Measurements from ENCODE around the gene PRSS16.
"Not testable (repeated sequence)": the region's sequence is repeated elsewhere in the genome, so short reads cannot be mapped to it uniquely, and the experiment has no call there.

Gene PRSS16, protein sequence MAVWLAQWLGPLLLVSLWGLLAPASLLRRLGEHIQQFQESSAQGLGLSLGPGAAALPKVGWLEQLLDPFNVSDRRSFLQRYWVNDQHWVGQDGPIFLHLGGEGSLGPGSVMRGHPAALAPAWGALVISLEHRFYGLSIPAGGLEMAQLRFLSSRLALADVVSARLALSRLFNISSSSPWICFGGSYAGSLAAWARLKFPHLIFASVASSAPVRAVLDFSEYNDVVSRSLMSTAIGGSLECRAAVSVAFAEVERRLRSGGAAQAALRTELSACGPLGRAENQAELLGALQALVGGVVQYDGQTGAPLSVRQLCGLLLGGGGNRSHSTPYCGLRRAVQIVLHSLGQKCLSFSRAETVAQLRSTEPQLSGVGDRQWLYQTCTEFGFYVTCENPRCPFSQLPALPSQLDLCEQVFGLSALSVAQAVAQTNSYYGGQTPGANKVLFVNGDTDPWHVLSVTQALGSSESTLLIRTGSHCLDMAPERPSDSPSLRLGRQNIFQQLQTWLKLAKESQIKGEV

DNA sequence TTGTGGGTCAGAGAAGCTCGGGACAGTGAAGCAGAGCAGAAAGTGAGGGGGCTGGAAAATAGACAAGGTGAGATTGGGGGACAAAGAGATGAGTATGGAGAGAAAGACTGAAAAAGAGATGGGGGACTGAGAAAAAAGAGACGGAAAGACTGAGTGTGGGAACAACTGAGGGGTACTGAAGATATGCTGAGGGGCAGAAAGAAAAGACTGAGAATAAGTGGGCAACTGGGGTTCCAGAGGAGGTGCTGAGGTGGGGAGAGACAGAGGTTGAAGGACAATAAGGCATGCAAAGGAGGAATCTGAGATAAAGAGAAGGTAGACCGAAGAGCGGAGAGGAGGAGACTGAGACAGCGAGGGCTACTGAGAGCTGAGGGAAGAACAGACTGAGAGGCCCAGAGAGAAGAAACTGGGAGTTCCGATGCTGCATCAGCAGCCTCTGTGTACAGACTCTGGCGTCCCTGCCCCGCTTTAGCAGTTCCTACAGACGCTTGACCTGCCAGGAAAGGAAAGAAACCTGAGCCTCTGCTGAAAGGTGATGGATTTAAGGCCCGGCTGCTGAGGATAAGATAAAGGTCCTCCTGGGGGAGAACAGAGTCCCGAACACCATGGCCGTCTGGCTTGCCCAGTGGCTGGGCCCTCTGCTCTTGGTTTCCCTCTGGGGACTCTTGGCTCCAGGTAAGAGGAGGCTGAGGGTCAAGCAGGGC, at the start of gene PRSS16:
TSS of gene PRSS16 (plus strand) at position 569 of the 704 bp plus-strand sequence. CDS start at position 606, 37 bp downstream.
- no peak for DNase-seq

- DNase-seq: no peak
These were observed 41.9 kb upstream of the PRSS16 start for GRCh38 chr6:27205375-27206278.

DNA sequence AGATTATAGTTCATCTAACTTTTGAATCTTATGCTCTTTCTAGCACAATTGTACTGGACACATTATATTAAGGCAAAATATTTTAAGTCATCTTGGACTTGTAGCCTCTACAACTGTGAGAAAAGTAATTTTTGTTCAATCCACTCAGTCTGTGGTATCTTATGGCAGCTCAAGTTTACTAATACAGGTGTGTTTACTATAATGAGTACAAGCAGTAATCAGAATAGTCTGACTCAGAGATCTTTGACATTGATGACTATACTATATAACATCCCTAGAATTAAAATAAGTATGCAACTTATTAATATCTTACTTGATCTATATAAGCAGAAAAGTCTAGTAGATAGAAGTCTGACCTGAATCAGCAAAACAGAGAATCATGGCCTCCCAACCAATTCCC, 40.7 kb upstream of the PRSS16 start:
- DNase-seq: no peak

GRCh38 chr6:27208042-27208441, 39.5 kb upstream of the PRSS16 start:
- DNase-seq: no peak

DNA sequence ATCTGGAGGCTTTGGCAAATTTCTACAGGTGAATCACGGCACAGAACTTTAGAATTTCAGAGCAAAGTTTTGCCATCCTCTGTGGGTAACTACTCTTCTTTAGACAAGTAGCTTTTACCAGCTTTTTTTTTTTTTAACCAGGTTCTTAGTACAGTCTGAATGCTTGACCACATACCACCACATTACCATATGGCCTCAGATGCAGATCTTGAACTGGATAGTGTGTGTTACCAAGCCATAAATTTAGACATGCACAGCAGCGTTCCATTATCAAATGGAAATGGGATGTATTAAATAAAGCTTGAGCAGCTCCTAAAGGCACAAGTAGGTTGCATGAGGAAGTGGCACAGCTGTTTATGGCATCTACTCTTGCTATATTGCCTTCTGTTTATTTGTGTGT, 38.3 kb upstream of the PRSS16 start:
- no peak for DNase-seq

- DNase-seq: no peak
These were observed 37.7 kb upstream of the PRSS16 start for GRCh38 chr6:27209659-27210269.

- not testable (repeated sequence) for DNase-seq
These were observed 34.4 kb upstream of the PRSS16 start for GRCh38 chr6:27213091-27213517.

GRCh38 chr6:27213544-27214125, 33.9 kb upstream of the PRSS16 start:
- DNase-seq: no peak

- no peak for DNase-seq
These were observed 33.3 kb upstream of the PRSS16 start for GRCh38 chr6:27214126-27214601.

- no peak for DNase-seq
These were observed 30.6 kb upstream of the PRSS16 start for GRCh38 chr6:27216874-27217273.

- DNase-seq: not testable (repeated sequence)
These were observed 24.5 kb upstream of the PRSS16 start for GRCh38 chr6:27222971-27223370.

- DNase-seq: no peak
These were observed 22.8 kb upstream of the PRSS16 start for GRCh38 chr6:27224729-27225128.

DNA sequence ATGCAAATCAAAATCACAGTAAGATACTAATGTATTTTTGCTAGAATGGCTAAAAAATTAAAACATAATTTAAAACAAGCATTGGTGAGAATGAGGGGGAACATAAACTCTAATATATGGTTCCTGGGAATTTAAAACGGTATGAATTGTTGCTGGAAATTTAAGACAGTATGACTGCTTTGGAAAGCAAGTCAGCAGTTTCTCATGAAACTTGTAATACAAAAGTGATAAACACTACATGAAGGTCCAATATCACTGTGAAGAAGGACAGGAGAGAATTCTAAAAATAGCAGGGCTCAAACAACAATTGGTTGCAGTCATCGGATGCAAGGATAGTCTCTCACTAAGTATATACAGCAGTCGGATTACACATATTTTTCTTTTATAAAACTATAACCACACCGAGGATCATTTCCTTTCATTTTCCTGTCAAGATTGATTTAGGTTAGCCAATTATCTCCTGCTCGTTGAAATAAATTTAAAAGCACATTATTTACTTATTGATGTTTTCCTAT, 18.5 kb upstream of the PRSS16 start:
- no peak for DNase-seq

DNA sequence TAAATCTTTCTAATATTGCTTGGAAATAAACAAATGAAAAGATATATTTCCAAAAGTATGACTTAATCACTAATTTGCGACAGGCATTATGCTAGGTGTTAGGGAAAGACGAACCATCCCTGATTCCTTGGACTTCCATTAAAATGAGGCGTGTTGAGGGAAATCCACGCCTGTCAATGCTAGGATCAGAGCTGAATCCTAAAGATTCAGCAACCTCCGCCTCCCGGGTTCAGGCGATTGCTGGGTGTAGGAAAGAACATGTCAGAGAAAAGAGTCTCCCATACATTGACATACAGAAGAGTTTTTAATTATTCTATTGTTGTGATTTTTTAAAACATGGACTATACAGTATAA, 16.8 kb upstream of the PRSS16 start:
- no peak for DNase-seq

DNA sequence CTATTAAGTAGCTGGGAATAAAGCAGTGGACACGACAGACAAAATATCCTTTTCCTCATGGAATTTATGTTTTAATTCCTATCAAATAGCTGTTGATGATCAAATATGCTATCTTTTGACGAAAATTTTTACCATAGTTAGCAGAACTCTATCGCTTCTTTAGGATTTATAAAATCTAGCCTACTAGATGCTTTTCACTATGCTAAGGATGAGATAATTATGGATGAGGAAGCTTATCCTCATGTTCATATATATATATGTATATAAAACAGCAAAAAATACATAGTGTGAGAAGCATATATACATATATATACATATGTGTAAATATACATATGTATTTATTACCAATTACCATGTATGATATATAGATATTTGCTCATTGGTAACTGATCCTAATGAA, 12.9 kb upstream of the PRSS16 start:
- DNase-seq: no peak

- no peak for DNase-seq
These were observed 10.3 kb upstream of the PRSS16 start for GRCh38 chr6:27237089-27237803.

DNA sequence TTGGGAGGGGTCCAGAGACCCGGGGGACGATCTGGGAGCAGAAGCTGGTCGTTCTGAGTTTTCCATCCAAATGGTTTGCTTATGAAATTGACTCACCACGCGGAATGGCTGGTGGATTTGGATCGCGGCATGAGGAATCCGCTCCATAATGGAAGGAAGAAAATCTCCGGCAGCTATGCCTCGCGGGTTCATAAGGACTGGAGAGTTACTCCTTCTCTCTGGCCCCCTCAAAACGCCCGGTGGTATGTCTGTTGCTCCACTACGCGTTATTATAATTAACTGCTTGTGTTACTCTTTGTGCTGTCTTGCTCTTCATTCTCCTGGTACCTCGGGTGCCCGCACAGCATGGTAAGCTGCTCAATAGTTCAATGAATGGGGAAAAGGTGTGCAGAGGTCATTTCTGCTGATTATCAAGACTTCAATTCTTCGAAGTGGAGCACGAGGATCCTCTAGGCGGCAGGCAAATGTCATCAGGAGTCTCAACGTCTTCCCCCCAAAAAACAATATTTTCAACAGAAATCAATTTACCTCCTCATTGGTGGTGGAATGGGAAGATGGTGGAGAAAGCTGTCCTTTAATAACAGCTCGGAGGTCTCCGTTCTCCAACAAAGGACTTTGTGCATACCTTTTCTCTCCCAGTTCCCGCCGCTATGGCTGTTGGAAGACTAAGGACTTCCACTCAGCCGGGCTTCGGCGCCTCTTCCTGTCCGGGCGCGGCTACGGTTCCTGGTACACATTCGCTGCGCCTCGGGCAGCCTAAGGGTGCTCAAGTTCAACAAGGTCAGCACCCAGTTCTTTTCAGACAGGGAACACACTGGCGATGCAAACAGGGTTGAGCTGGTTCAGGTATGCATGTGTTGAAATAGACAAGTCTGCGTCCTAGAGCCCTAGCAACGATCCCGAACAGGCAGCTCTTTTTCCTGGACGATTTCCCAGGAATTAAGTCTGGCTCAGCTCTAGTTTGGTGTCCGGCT, 9.2 kb upstream of the PRSS16 start:
- DNase-seq: no peak

DNA sequence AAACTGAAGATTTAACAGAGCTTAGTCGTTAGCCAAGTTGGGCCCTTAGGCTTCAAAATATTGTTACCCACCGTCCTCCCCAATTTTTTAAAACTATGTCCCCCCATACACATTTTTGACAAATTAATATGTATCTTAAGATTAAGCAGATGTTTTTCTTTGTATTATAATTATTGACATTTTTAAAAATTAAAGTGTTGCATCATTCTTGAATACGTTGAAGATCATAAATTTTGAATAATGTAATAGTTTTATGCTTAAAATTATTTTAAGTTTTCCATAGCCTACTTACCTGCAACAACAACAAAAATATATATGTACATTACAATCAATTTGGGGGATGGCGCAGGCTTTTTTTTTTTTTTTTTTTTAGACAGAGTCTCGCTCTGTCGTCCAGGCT, 8.2 kb upstream of the PRSS16 start:
- DNase-seq: no peak

GRCh38 chr6:27241443-27241842, 6.1 kb upstream of the PRSS16 start:
- DNase-seq: no peak
